ENCODE results near the gene SLC5A10.

The SLC5A10 gene

DNA sequence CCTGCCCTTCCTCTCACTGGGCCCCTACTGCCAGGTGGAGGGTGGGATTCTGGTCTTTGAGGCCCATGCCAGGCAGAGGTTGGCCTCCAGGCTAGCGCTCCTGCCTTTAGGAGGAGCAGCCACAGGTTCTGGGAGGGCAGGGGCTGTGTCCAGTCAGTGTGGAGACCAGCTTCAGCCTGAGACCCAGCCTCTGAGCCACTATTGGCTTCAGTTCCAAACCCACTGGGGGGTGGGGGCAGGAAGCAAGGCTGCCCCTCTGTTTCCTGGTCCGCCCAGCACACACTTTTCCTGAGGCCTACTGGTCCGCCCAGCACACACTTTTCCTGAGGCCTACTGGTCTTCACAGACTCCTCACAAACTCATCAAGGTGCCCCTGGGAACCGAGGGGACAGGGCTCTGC, 16.4 kb downstream of the SLC5A10 start:
- H3K4me1 ChIP-seq (ENCODE audit: control insufficient read depth, insufficient read depth, low read length), result no peaks in the 10 kb centered on the region

DNA sequence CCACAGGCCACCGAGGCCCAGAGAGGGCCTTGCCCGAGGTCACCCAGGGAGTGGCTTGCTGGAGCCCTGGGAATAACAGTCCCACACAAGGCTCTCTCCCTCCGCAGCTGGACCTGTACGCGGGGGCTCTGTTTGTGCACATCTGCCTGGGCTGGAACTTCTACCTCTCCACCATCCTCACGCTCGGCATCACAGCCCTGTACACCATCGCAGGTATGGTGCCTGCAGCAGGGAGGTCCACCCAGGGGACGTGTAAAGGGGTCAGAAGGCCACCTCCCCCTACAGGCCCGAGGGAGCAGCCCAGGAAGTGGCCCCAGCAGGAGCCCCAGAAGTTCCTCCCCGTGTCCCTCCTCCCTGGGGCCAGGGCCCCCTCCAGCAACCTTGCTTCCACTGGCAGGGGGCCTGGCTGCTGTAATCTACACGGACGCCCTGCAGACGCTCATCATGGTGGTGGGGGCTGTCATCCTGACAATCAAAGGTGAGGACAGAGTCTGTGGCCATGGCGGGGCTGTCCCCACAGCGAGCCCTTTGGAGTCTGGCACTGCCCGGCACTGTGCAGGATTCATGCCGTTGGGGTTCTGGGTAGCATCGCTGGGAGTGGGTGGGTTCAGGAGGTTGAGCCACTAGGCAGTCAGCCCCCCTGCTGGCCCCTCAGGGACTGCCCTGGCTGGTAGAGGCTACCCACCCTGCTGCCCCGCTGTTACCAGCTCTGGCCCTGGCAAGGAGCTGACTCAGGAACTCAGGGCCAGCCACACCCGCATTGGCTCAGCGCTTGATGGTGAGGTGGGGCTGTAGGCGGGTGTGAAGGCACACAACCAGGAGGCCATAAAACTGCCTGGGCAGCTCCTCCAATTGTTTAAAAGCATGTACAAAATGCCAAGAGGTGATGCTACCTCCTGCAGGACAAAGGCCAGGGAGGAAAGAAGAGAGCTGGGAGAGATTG, 17.3 kb downstream of the SLC5A10 start:
- H3K9ac ChIP-seq (ENCODE audit: low read depth, low read length), result no peak overlapping the region
- no peak overlapping the region for H3K4me3 ChIP-seq (ENCODE audit: low read depth, low read length)
- H3K27me3 ChIP-seq (ENCODE audit: control insufficient read depth, insufficient read depth, low read length), result no peaks in the 10 kb centered on the region

More for the DNA sequence above, 16.4 kb downstream of the SLC5A10 start:
- H3K27me3 ChIP-seq (ENCODE audit: control insufficient read depth, insufficient read depth, low read length), result no peaks in the 10 kb centered on the region
- H3K4me3 ChIP-seq (ENCODE audit: low read depth, low read length), result no peak overlapping the region
- peak overlapping the region; percentile 65 for H3K9ac ChIP-seq (ENCODE audit: low read depth, low read length)
- H3K36me3 ChIP-seq (ENCODE audit: control insufficient read depth, insufficient read depth, low read length), result peaks cover 24% of the 10 kb centered on the region
- H3K9me3 ChIP-seq (ENCODE audit: control insufficient read depth, insufficient read depth, low read length), result no peaks in the 10 kb centered on the region

DNA sequence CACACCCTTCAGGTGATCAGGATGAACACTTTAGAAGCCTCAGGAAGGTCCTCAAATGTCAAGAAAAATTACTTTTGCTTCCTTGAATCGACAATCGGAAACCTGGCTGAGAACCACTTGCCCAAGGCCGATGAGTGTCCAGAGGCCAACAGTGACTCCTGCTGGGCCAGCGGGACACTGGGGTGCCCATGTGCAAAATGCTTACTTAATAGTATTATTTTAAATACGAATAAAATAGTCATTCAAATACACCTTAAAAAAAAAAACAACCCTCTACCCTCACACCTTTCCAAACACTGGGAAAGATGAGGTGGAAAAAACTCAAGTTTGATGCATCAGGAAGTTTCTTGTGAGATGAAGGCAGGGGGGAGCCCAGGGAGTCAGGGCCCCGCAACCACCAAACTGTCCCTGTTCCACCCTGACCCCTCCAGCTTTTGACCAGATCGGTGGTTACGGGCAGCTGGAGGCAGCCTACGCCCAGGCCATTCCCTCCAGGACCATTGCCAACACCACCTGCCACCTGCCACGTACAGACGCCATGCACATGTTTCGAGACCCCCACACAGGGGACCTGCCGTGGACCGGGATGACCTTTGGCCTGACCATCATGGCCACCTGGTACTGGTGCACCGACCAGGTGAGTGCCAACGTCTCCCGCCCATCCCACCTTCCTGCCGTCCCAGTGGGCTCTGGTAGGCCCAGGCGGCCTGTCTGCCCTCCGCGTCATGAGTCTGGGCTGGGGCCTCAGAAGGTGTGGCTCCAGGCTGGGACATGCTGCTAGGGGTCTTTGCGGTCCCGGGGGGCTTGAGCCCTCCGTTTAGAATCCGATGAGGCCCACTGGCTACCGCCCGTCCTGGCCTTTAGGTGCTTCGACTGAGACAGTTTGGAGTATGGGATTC, 18.9 kb downstream of the SLC5A10 start:
- Histone ChIP-seq H3K4me3 (ENCODE audit: low read depth, low read length) (no peak overlapping the region), H3K9ac (ENCODE audit: low read depth, low read length) (no peak overlapping the region), H3K36me3 (ENCODE audit: control insufficient read depth, insufficient read depth, low read length) (peaks cover 36% of the 10 kb centered on the region), H3K9me3 (ENCODE audit: control insufficient read depth, insufficient read depth, low read length) (no peaks in the 10 kb centered on the region), H3K27me3 (ENCODE audit: control insufficient read depth, insufficient read depth, low read length) (no peaks in the 10 kb centered on the region), H3K4me1 (ENCODE audit: control insufficient read depth, insufficient read depth, low read length) (no peaks in the 10 kb centered on the region)

More for the DNA sequence above, 17.3 kb downstream of the SLC5A10 start:
- Histone ChIP-seq H3K9me3 (ENCODE audit: control insufficient read depth, insufficient read depth, low read length) (no peaks in the 10 kb centered on the region), H3K36me3 (ENCODE audit: control insufficient read depth, insufficient read depth, low read length) (peaks cover 27% of the 10 kb centered on the region), H3K4me1 (ENCODE audit: control insufficient read depth, insufficient read depth, low read length) (no peaks in the 10 kb centered on the region)

- Histone ChIP-seq H3K27me3 (ENCODE audit: control insufficient read depth, insufficient read depth, low read length) (no peaks in the 10 kb centered on the region), H3K4me3 (ENCODE audit: low read depth, low read length) (no peak overlapping the region), H3K9ac (ENCODE audit: low read depth, low read length) (no peak overlapping the region), H3K36me3 (ENCODE audit: control insufficient read depth, insufficient read depth, low read length) (peaks cover 43% of the 10 kb centered on the region), H3K9me3 (ENCODE audit: control insufficient read depth, insufficient read depth, low read length) (no peaks in the 10 kb centered on the region), H3K4me1 (ENCODE audit: control insufficient read depth, insufficient read depth, low read length) (no peaks in the 10 kb centered on the region)
Measured at GRCh38 chr17:18971801-18972200, 19.8 kb downstream of the SLC5A10 start.

DNA sequence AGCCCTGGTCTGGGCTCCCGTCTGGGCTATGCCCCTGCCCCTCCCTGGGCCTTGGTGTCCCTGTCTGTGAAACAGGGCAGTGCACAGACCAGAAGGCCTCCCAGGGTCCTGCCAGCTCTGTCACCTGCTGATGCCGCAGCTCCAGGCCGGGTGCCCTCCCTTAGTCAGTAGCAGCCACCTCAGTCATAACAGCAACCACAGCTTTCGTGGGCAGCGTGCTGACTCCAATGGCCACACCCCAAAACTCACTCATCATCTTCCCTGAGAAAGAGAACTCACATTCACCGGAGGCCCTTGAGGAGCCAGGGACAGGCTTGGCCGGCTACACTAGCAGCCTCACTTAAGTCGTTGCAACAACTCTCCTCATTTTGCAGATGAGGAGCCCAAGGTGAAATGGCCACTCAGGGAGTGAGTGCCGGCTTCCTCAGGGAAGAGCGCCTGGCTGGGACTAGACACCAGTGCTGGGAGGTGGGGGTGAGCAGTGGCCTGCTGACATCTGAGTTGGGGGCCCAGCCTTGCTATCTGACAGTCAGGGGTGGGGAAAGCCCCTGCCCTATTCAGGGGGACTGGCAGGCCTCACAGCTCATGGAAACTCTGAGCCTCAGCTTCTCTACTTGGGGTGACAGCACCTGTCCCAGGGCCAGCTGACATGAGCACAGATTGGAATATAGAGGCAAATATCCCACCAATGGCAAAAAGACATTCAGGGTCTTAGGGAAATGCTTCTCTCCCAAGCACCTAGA, 22.6 kb downstream of the SLC5A10 start:
- no peaks in the 10 kb centered on the region for H3K4me1 ChIP-seq (ENCODE audit: control insufficient read depth, insufficient read depth, low read length)
- no peaks in the 10 kb centered on the region for H3K9me3 ChIP-seq (ENCODE audit: control insufficient read depth, insufficient read depth, low read length)
- no peaks in the 10 kb centered on the region for H3K27me3 ChIP-seq (ENCODE audit: control insufficient read depth, insufficient read depth, low read length)
- H3K36me3 ChIP-seq (ENCODE audit: control insufficient read depth, insufficient read depth, low read length), result peaks cover 68% of the 10 kb centered on the region
- no peak overlapping the region for H3K9ac ChIP-seq (ENCODE audit: low read depth, low read length)
- H3K4me3 ChIP-seq (ENCODE audit: low read depth, low read length), result no peak overlapping the region

DNA sequence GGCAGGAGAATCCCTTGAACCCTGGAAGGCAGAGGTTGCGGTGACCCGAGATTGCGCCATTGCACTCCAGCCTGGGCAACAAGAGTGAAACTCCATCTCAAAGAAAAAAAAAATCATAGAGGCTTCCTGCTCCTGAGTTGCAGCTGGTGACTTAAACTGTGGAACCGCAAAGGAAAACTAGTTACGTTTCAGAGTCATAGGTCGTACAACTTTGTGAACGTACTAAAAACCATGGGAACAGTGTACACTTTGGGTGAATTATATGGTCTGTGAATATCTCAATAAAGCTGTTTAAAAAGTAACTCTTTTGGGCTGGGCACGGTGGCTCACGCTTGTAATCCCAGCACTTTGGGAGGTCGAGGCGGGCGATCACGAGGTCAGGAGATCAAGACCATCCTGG, 23.6 kb downstream of the SLC5A10 start:
- Histone ChIP-seq H3K4me3 (ENCODE audit: low read depth, low read length) (no peak overlapping the region), H3K36me3 (ENCODE audit: control insufficient read depth, insufficient read depth, low read length) (peaks cover 69% of the 10 kb centered on the region), H3K9me3 (ENCODE audit: control insufficient read depth, insufficient read depth, low read length) (no peaks in the 10 kb centered on the region), H3K27me3 (ENCODE audit: control insufficient read depth, insufficient read depth, low read length) (no peaks in the 10 kb centered on the region), H3K9ac (ENCODE audit: low read depth, low read length) (no peak overlapping the region), H3K4me1 (ENCODE audit: control insufficient read depth, insufficient read depth, low read length) (no peaks in the 10 kb centered on the region)

DNA sequence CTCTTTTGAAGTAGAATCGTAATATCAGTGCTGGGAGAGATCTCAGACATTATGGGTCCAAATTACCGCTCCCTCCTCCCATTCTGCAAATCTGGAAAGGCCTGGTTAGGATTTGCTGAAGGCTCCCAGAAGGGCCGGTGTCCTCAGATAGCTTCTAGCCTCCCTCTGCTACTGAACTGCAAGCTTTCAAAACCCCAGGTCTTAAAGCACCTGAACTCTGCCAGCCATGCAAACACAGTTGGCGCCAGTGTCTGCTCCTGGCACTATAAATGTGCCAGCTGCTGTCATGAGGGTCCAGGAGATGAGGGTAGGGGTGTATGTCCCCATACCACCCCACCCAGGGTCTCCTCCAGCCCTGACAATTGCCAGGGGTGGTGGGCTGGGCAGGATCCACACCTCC, 24.2 kb downstream of the SLC5A10 start:
- H3K27me3 ChIP-seq (ENCODE audit: control insufficient read depth, insufficient read depth, low read length), result no peaks in the 10 kb centered on the region
- no peaks in the 10 kb centered on the region for H3K9me3 ChIP-seq (ENCODE audit: control insufficient read depth, insufficient read depth, low read length)
- H3K4me3 ChIP-seq (ENCODE audit: low read depth, low read length), result no peak overlapping the region
- H3K4me1 ChIP-seq (ENCODE audit: control insufficient read depth, insufficient read depth, low read length), result no peaks in the 10 kb centered on the region
- peaks cover 65% of the 10 kb centered on the region for H3K36me3 ChIP-seq (ENCODE audit: control insufficient read depth, insufficient read depth, low read length)
- H3K9ac ChIP-seq (ENCODE audit: low read depth, low read length), result no peak overlapping the region

DNA sequence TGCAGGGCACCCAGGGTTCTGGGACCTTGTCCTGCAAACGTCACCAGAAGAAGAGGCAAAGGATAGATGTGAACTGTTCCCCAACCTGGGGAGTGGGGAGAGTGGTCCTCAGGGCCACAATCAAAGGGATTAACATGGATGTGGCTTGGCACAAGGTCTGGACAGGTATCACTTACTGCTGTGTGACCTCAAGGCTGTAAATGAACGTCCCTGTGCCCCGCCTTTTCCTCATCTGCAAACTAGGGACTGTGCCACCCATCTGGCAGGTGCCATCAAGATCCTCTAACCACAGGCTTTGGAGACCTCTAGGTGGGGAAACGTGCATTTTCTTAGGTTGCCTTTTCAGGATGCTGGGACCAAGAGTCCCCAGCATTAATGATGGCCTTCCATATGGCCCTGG, 25.1 kb downstream of the SLC5A10 start:
- H3K27me3 ChIP-seq (ENCODE audit: control insufficient read depth, insufficient read depth, low read length), result no peaks in the 10 kb centered on the region
- no peak overlapping the region for H3K9ac ChIP-seq (ENCODE audit: low read depth, low read length)
- H3K9me3 ChIP-seq (ENCODE audit: control insufficient read depth, insufficient read depth, low read length), result no peaks in the 10 kb centered on the region
- H3K4me3 ChIP-seq (ENCODE audit: low read depth, low read length), result no peak overlapping the region
- no peaks in the 10 kb centered on the region for H3K4me1 ChIP-seq (ENCODE audit: control insufficient read depth, insufficient read depth, low read length)
- peaks cover 60% of the 10 kb centered on the region for H3K36me3 ChIP-seq (ENCODE audit: control insufficient read depth, insufficient read depth, low read length)

GRCh38 chr17:18977646-18978045, 25.7 kb downstream of the SLC5A10 start:
- no peaks in the 10 kb centered on the region for H3K4me1 ChIP-seq (ENCODE audit: control insufficient read depth, insufficient read depth, low read length)
- no peaks in the 10 kb centered on the region for H3K27me3 ChIP-seq (ENCODE audit: control insufficient read depth, insufficient read depth, low read length)
- no peak overlapping the region for H3K9ac ChIP-seq (ENCODE audit: low read depth, low read length)
- H3K4me3 ChIP-seq (ENCODE audit: low read depth, low read length), result no peak overlapping the region
- no peaks in the 10 kb centered on the region for H3K9me3 ChIP-seq (ENCODE audit: control insufficient read depth, insufficient read depth, low read length)
- peaks cover 57% of the 10 kb centered on the region for H3K36me3 ChIP-seq (ENCODE audit: control insufficient read depth, insufficient read depth, low read length)

- Histone ChIP-seq H3K4me1 (ENCODE audit: control insufficient read depth, insufficient read depth, low read length) (no peaks in the 10 kb centered on the region), H3K27me3 (ENCODE audit: control insufficient read depth, insufficient read depth, low read length) (no peaks in the 10 kb centered on the region), H3K9me3 (ENCODE audit: control insufficient read depth, insufficient read depth, low read length) (no peaks in the 10 kb centered on the region), H3K36me3 (ENCODE audit: control insufficient read depth, insufficient read depth, low read length) (peaks cover 57% of the 10 kb centered on the region), H3K9ac (ENCODE audit: low read depth, low read length) (no peak overlapping the region), H3K4me3 (ENCODE audit: low read depth, low read length) (no peak overlapping the region)
Measured at GRCh38 chr17:18978050-18978449, 26.1 kb downstream of the SLC5A10 start.

- H3K9me3 ChIP-seq (ENCODE audit: control insufficient read depth, insufficient read depth, low read length), result no peaks in the 10 kb centered on the region
- H3K36me3 ChIP-seq (ENCODE audit: control insufficient read depth, insufficient read depth, low read length), result peaks cover 56% of the 10 kb centered on the region
- H3K27me3 ChIP-seq (ENCODE audit: control insufficient read depth, insufficient read depth, low read length), result no peaks in the 10 kb centered on the region
- H3K4me3 ChIP-seq (ENCODE audit: low read depth, low read length), result no peak overlapping the region
- no peak overlapping the region for H3K9ac ChIP-seq (ENCODE audit: low read depth, low read length)
- no peaks in the 10 kb centered on the region for H3K4me1 ChIP-seq (ENCODE audit: control insufficient read depth, insufficient read depth, low read length)
Measured at GRCh38 chr17:18978655-18979054, 26.7 kb downstream of the SLC5A10 start.

Data from iPS-15b (cell line).